GM21717 (cell line): ENCODE measurements around the gene CCDC33.

Experiments used
- ATAC-seq: cut with Tn5 transposase; IDR thresholded peaks from one replicate; pipeline ENCODE4 v1.9.1; 2021; ENCODE audit warnings: mild to moderate bottlenecking, moderate library complexity; ENCODE audit not compliant: unreplicated experiment

Gene CCDC33

DNA sequence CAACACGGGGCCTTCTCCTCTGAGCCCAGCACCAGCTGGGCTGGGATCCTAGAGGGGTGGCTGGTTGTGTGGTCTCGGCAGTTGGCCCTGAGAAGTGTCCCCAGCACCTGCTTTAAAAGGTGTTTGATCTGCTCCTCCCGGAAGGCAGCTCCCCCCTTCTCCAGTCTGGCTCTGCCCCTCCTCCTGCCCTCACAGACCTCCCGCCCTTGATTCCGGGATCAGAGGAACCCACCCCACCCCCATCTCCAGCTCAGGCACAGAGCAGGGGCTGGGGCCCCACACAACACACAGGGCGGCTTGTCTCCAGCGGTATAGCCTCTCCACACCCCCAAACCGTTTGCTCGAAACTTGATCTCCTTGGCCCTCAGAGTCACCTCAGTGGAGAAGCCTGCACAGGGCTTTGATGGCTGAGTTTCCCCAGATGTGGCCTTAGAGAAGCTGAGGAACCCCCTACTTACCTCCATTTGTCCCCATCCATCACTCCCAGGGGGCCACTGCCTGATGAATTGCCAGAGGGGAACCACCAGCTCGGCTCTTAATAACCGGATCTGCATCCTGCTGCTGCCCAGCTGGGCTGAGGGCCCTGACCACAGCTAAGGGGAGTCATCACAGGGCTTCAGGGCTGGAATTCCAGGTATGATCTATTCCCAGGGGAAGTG, 27.1 kb upstream of the CCDC33 start:
- no peak for ATAC-seq

DNA sequence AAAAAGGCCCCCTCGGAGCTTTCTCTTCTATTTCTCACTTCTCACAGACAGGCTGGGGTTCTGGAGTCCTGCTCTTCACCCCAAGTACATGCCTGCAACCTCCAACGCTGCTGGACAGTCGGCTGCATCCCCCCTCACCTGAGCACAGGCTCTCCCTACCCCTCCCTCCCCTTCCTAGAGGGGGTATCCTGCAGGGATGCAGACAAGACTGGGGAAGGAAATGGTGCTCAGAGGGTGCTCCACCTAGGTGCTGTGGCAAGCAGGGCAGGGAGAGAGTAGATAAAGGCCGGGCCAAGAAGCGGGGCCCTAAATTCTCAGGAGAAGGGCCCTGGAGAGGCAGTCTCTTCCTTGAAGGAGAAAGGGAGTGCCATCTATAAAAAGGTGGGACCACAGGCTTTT, 26.6 kb upstream of the CCDC33 start:
- ATAC-seq = no peak

DNA sequence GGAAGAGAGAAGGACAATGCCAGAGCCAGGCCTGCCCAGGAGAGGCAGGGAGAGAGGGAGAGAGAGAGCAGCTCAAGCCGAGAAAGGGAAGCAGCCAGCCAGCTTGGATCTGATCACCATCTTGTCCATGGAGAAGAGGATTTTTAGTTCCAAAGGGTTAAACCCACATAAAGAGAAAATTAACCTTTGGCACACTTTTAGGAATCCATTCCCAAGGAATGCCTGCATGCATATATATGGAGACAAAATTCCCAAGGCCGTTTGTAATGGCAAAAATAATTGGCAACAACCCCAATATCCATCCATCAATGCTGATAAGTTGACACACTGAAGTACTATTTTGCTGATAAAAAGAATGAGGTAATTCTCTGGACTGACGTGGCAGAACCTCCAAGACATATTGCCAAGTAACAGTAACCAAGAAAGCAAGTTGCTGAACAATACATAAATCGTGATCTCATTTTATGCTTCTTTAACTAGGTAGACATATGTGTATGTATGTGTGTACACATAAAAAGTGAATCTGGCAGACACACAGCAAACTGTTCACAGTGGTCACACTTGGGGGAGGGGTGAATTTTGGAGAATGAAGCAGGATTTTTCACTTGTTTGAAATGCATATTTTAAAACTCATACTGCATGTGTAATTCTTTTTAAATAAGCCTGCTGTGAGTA, 26.0 kb upstream of the CCDC33 start:
- no peak for ATAC-seq

DNA sequence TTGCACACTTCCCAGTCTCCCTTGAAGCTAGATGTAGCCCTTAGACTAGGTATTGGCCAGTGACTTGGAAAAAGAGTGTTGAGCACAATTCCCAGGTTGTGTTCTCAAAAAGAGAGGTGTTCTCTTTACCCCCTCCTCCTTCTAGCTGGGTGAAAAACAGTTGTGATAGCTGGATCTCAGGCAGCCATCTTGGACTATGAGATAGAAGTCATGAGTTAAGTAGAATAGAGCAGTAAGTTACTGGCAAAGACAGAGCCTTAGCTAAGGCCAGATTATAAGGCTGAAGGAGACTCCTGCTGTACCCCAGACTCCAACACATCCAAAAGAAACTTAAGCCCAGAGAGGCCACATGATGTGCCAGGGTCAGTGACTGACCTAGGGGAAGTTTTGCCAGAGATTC, 25.4 kb upstream of the CCDC33 start:
- no peak for ATAC-seq

DNA sequence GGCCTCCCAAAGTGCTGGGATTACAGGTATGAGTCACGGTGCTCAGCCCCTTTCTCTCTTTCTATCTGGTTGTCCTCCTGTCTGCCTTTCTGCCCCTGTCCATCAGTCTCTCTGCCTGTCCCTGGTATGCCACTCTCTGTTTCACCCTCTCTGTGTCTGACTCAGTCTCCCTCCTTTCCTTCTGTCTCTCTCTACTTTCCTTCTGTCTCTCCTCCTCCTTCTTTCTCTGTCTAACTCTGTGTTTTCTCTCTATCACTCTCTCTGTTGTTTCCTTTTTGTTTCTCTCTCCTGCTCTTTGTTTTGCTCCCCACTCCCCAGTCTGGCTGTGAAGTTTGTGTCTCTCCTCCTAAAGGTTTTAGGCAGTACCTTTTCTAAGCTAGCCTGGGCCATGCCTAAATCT, 24.5 kb upstream of the CCDC33 start:
- no peak for ATAC-seq

DNA sequence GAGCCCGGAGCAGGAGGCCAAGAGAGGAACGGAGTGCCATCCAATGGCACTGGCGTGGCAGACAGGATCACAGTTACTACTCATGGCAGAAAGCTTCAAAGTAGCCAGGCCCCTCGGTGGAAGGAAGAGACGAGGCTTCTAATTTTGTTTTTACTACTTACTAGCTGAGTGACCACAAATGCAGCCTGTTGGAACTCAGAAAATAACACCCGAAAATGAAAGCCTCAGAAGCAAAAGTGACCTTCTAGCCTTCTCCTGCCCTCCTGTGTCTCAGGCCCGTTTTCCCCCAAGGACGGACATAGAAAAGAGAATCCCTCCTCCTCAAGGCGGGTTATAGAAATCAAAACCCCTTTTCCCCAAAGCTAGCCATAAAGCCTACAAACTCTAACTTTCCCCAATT, 23.6 kb upstream of the CCDC33 start:
- ATAC-seq = no peak

DNA sequence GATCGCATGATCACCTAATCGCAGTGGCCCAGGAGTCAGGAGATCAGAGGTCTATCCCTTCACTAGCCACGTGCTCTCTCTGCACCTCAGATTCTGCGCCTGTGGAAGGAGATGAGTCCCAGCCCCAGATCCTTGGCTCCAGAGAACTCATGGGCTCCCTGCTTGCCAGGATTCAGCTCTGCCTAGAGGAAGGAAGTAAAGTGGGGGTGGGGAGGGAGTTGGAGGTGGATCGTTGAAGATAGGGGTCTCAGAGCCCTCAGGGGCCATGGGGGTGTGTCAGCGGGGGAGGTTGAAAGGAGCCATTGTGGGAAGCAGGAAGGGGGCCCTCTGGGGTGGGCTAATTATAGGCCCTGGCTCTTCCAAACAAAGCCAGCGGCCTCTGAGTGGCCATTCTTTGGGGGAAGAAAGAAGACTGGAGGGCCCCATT, 22.3 kb upstream of the CCDC33 start:
- no peak for ATAC-seq

DNA sequence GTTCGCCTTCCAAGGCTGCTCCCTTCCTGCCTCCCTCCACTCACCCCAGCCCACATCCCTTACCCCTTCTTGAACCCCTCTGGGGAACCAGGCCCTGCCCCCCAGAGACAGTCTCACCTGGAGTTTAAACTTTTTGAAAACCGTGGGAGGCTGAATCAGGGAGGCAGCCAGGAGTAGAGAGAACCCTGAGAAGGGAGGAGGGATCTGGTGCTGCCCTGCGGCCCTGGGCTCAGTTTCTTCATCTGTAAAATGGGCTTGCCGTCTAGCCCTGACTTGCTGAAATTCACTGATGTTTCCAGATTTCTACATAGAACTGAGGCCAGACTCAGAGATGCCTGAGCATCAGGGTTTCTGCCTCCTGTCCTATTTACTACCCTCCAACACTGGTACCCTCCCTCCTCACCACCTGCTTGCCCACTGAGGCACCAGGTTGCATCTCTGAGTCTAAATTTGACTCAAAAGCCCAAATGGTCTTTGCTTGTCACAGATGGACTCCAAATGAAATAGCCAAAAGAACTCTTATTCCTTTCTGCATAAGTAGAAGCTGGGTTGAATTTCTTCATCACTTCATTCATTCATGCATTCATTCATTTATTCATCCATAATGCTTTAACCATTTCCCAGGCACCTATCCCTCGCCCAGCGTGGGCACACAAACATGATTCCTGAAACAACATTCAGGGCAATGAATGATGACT, 21.7 kb upstream of the CCDC33 start:
- ATAC-seq = no peak

DNA sequence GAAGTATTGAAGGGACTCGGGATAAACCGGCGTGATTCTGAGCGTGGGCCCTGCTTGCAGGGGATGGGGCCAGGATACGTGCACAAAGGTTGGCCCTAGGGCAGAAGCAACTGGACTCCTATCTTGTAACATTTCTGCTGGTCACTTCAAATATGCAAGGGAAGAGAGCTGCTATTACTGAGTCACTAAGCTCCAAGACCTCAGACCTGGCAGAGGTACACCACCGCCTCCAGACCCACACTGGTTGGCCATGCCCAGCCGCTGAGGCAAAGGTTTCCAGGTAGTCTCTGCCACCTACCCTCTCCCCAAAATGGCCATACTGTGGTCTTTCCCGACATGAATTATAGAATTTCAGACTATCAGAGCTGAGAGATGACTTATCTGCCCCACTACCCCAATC, 20.2 kb upstream of the CCDC33 start:
- no peak for ATAC-seq

DNA sequence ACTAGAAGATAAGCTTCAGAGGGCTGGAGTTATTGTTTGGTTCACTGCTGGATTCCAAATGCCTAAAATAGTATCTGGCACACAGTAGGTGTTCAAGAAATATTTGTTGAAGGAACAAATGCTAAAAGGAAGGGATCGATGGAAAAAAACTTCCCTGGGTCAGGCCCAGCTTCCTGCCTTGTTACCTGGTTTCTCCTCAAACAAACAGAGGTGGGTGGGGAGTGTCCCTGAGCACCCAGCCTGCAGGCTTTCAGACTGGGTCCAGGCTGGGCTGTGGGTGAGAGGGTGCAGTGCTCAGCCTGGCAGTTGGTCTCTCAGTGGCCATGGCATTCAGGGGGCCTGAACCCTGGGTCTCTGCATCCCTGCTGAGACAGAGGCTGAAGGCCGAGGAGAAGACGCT, 19.2 kb upstream of the CCDC33 start:
- no peak for ATAC-seq

DNA sequence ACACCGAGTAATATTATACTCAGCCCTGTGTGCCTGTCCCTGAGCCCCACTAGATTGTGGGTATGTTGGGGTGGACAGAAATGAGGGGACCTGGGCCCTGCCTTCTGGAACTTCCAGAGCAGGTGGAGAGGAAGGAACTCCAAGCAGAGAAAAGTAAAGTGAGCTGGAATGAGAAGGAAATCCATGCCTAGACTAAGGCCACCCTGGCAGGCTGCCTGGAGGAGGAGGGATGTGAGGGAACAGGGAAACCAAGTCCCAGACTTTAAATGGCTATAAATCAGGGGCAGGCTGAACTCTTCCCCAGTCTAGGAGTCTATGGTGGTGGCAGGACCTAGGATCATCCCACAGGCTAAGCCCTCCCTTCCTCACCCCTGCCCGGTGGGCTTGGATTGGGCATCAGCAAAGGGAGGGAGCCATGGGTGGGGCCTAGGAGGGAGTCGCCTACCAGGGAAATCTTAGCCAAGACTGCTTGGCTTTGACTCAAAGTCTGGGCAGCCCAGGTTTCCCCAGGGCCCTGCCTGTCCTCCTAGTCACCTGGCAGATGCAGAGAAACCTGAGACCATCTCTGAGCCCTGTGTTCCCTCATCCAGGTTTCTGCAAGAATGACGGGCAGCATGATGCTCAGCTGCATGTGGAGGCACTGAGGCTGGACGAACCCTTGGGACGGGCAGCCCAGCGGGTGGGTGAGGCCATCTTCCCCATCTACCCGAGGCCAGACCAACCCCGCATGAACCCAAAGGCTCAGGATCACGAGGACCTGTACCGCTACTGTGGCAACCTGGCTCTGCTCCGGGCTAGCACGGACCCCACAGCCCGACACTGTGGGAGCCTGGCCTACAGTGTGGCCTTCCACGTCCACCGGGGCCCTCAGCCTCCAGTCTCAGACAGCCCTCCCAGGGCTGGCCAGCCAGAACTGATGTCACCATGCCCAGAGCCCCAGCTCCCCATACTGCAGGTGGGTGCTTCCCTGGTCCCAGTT, 17.9 kb upstream of the CCDC33 start:
- no peak for ATAC-seq

DNA sequence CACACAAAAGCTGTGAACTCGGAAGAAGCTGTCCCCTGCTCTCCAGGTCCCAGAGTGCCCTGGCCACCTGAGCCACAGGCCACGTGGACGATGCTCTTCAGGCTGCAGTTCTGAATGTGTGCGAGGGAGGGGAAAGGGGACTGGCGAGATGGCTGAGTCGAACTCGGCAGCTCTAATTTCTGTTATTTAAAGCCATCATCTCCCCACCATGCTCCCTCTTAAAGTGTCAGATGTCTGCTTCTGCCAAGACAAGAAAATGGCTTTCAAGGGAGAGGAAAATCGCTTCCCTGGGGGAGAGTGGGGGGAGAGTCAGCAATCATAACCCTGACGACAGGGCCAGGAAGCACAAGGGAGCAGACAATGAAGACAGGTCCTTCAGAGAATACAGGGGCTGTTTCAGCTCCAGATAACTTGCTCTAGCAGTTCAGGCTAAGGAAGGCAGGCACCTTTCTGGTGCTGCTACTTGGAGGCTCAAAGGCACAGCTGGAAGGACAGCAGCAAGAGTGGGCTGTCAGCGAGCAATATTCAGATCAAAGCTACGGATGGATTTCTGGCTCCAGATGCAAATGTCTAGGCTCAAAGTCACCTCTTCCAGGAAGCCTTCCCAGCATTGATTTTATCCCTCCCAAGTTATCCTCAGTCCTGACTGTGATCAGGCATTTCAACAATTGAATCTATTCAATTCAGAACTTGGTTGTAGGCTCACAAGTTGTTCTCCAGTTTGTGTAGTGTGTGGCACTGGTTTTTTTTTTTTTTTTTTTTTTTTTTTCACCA, 15.5 kb upstream of the CCDC33 start:
- no peak for ATAC-seq

DNA sequence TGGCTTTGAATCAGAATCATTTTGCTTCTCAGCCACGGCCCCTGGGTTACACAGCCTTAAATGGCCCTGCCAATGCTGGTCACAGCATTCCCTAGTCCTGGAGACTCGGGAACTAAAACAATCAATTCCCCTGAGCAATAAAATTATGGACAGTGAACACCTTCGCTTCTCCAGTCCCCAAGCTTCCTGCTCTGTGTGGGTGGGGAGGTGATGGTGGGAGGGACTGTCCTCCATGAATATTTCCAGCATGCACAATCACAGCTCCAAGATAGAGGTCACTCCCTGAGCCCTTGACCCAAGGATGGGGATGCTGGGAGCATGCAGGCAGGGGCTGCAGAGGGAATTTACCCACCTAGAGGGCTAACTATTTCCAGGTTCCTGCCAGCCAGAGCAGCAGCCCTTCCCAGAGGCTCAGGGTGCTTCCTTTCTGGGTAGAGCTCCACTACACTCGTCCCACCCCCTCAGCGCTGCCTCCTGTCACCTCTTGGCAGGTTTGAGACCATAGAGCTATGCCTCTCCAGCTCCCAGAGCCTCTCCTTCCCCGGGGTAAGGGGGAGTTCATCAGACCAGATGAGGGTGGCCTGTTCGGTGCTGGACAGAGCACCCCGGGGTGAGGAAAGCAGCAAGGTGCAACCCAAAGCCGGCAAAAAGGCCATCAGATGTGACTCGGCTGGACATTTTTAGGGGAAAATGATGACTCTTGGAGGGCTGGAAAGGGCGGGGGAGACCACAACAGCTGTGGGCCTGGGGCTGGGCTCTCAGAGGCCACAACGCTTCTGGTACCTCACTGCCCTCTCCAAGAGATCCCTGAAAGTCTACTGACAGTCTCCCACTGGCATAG, 14.5 kb upstream of the CCDC33 start:
- no peak for ATAC-seq

DNA sequence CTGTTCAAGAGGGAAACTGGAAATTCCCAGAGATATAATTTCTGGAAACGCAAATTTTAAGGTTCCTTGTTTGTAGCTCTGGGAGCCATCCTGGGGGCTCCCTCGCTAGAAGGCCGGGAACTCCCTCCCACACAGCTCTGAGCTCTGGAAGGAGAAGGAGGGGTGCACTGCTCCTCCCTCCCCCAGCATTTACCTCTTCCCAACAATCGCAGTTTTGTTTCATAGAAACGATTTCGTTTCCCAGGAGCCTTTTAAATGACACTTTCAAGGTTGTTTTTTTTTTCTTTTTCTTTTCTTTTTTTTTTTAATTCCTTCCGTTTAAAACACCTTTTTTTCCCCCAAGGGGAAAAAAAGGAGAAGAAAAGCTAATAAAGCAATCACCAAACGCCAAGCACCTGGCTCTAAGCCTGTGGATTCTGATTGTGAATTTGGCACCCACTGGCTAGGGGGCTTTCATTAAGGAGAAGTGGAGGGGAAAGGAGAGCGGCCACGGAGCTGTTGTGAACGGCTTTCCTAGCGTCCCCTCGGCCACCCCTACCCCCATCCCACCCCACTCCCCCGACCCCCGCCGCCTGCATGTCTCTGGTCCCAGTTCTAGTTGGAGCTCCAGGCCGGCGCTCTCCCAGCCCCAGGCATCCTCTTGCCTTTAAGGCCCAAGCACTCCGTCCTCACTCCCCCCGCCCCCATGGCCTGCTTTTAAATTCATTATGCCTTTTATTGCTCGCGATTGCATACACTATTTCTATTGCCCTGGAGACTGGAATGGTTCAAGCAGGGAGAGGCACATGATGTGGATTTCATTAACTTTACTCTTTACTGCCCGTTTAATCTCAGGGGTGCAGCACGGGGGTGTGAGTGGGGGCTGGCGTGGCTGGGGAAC, 13.6 kb upstream of the CCDC33 start:
- no peak for ATAC-seq

DNA sequence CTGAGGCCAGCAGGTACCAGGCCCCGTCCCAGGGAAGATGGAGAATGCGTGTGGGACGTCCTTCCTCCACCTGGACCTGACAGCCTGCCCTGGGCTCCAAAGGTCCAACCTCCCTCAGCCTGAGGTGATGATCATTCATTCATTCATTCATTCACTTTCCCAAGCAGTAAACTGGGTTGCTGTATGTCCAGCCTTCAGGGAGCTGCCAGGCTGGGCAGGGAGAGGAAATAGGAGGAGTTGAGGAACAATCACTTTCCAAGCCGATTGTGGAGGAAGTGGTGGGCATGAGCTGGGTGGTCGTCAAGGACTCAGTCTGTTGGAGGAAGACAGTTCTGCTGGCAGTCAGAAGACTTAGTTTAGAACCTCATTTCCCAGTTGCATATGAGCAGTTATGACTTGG, 10.2 kb upstream of the CCDC33 start:
- no peak for ATAC-seq

DNA sequence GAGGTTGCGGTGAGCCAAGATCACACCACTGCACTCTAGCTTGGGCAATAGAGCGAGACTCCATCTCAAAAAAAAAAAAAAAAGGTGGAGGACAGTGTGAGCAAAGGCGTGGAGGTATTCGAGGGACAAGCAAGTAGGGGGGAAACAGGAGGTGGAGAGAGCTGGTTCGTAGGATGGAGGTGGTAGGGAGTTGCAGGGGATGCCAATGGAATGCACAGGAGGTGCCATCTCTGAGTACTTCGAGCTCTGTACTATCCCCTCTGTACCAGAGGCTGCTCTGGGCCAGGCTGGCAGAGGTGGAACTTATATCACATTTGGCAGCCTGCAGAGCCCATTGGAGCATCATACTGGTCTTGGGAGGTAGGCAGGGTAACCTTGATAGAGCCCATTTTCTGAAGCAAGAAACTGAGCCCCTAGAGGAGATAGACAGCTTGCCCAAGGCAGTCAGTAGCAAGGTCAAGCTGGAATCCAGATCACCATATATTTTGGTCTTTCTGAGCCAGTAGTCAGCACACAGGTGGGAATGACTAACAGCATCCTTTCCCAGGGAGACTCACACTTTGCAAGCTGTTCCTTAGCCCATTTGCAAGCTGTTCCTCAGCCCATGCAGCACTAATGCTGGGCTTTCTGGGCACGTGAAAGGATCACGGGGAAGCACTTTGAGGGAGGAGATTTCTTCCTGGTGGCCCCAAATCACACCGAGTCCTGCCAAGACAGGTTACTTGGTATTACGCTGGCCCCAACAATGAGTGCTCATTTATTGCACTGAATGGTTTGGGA, 9.2 kb upstream of the CCDC33 start:
- ATAC-seq = no peak

DNA sequence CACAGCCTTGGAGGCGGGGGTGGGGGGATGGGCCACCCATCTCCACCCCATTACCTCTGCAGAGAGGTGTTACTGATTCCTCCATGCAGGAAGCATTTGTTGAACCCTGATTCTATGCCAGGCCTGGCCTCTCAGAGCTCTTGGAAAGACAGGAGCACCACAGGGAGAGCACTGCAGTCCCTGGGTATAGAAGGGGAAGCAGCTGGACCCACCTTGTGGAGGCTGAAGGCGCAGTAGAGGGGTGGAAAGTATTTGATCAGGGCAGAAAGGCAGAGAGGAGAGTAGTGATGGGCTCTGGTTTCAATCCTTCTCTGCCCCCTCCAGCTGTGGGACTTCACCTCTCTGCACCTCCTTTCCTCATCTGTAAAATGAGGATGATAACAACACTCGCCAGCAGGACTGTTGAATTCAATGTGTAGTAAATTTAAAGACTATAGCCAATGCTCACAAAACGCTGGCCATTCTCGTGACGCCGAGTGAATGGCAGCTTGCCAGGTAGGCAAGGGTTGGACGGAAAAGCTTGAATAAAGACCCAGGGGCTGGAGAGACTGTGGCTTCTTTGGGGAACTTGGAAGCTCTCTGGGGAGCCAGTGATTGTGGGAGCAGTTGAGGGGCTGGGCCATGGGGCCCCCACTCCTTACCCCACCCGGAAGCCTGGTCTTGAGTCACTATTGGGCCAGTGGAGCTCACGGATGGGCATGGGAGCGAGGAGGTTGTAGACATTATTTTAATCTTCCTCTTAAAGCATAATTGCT, 8.0 kb upstream of the CCDC33 start:
- ATAC-seq = no peak
